ENCODE measurements around the gene UBL7.

- TF ChIP-seq REST (IDR thresholded peaks at IDR 0.05; ENCODE audit: insufficient replicate concordance, low read depth) = no peak
- TF ChIP-seq SPI1 (IDR thresholded peaks at IDR 0.05; ENCODE audit: borderline replicate concordance, low read depth) = no peak
- no peak for TF ChIP-seq CTCF (IDR thresholded peaks at IDR 0.05; ENCODE audit: insufficient read depth, low read length)
Observed at GRCh38 chr15:74466570-74466969, 5.6 kb upstream of the UBL7 start.
